Liver (tissue), 9 donors: ENCODE measurements around the gene CDKN2D. TPM values are rescaled to one million over a fixed set of nuclear protein-coding genes. Genes with fewer than 3 reads are reported as not detected.

Experiments used
- DNase-seq: peaks from one replicate; pipeline ENCODE4 v3.0.0-alpha.2; 2017; ENCODE audit warnings: low spot score
- H3K27ac ChIP-seq, 2 donors: one replicate each; pipeline ENCODE4 v1.7.0; 2013; ENCODE audit warnings: inconsistent platforms in 2 of 2, low read length in 2 of 2, control low read depth in 1 of 2, low read depth in 1 of 2, mild to moderate bottlenecking in 1 of 2
- H3K27me3 ChIP-seq, 4 donors: one replicate each; pipeline versions ENCODE4 v1.6.1 to v1.7.0; 2013; ENCODE audit warnings: low read length in 3 of 4, inconsistent platforms in 1 of 4, mild to moderate bottlenecking in 1 of 4, moderate library complexity in 1 of 4; ENCODE audit not compliant: control insufficient read depth in 4 of 4, insufficient read depth in 4 of 4
- H3K36me3 ChIP-seq, 4 donors: one replicate each; pipeline versions ENCODE4 v1.6.1 to v1.7.0; 2013; ENCODE audit warnings: low read length in 3 of 4, mild to moderate bottlenecking in 3 of 4, low read depth in 1 of 4, moderate library complexity in 1 of 4; ENCODE audit not compliant: control insufficient read depth in 4 of 4, insufficient read depth in 3 of 4
- H3K4me1 ChIP-seq, 4 donors: one replicate each; pipeline versions ENCODE4 v1.6.1 to v1.7.0; 2013; ENCODE audit warnings: low read length in 3 of 4, mild to moderate bottlenecking in 3 of 4, moderate library complexity in 1 of 4; ENCODE audit not compliant: control insufficient read depth in 4 of 4, insufficient read depth in 4 of 4
- H3K4me3 ChIP-seq, 3 donors: one replicate each; pipeline versions ENCODE4 v1.6.1 to v1.7.0; 2013; ENCODE audit warnings: low read length in 3 of 3, control low read depth in 1 of 3, low read depth in 1 of 3, mild to moderate bottlenecking in 1 of 3
- H3K9ac ChIP-seq, 2 donors: one replicate each; pipeline ENCODE4 v1.7.0; 2013; ENCODE audit warnings: low read length in 2 of 2, mild to moderate bottlenecking in 2 of 2, moderate library complexity in 2 of 2, control low read depth in 1 of 2, low read depth in 1 of 2
- H3K9me3 ChIP-seq, 4 donors: one replicate each; pipeline versions ENCODE4 v1.6.1 to v1.7.0; 2013; ENCODE audit warnings: low read length in 3 of 4; ENCODE audit not compliant: control insufficient read depth in 4 of 4
- ATF3 ChIP-seq: IDR thresholded peaks from 2 replicates; pipeline ENCODE4 v1.6.1; 2016; ENCODE audit warnings: antibody characterized with exemption
- CTCF ChIP-seq: fragments of 150-350 bp; IDR thresholded peaks from 2 replicates; pipeline ENCODE4 v1.5.1; 2017; ENCODE audit warnings: improper control_type of control experiment, low read depth, low read length; ENCODE audit not compliant: missing input control
- EGR1 ChIP-seq, 2 donors: IDR thresholded peaks; 2 replicates each; pipeline ENCODE4 v1.6.1; 2016 to 2018; ENCODE audit warnings: antibody characterized with exemption in 2 of 2, low read depth in 2 of 2
- FOXA1 ChIP-seq: IDR thresholded peaks from 2 replicates; pipeline ENCODE4 v1.6.1; 2016; ENCODE audit warnings: antibody characterized with exemption
- FOXA2 ChIP-seq: IDR thresholded peaks from 2 replicates; pipeline ENCODE4 v1.6.1; 2016; ENCODE audit warnings: antibody characterized with exemption
- GABPA ChIP-seq, 2 donors: IDR thresholded peaks in 1 of 2; conservative IDR thresholded peaks in 1 of 2; 2 replicates each; pipeline ENCODE4 v1.6.1; 2016; ENCODE audit warnings: antibody characterized with exemption in 2 of 2, mild to moderate bottlenecking in 1 of 2, moderate library complexity in 1 of 2
- HNF4A ChIP-seq, 2 donors: conservative IDR thresholded peaks; 2 replicates each; pipeline ENCODE4 v1.6.1; 2016; ENCODE audit warnings: antibody characterized with exemption in 2 of 2, mild to moderate bottlenecking in 2 of 2
- HNF4G ChIP-seq: IDR thresholded peaks from 2 replicates; pipeline ENCODE4 v1.6.1; 2016; ENCODE audit warnings: antibody characterized with exemption
- JUND ChIP-seq, 2 donors: IDR thresholded peaks; 2 replicates each; pipeline ENCODE4 v1.6.1; 2016; ENCODE audit warnings: antibody characterized with exemption in 2 of 2
- MAX ChIP-seq: IDR thresholded peaks from 2 replicates; pipeline ENCODE4 v1.6.1; 2016; ENCODE audit warnings: antibody characterized with exemption
- NR2F2 ChIP-seq: IDR thresholded peaks from 2 replicates; pipeline ENCODE4 v1.6.1; 2016; ENCODE audit warnings: antibody characterized with exemption
- RAD21 ChIP-seq, 2 donors: IDR thresholded peaks; 2 replicates each; pipeline ENCODE4 v1.6.1; 2016; ENCODE audit warnings: antibody characterized with exemption in 2 of 2, mild to moderate bottlenecking in 2 of 2
- REST ChIP-seq: IDR thresholded peaks from 2 replicates; pipeline ENCODE4 v1.6.1; 2016; ENCODE audit warnings: antibody characterized with exemption, mild to moderate bottlenecking
- RXRA ChIP-seq, 2 donors: IDR thresholded peaks; 2 replicates each; pipeline ENCODE4 v1.6.1; 2017 to 2018; ENCODE audit warnings: antibody characterized with exemption in 2 of 2, mild to moderate bottlenecking in 1 of 2
- SP1 ChIP-seq: IDR thresholded peaks from 2 replicates; pipeline ENCODE4 v1.6.1; 2018; ENCODE audit warnings: antibody characterized with exemption, mild to moderate bottlenecking
- TAF1 ChIP-seq: conservative IDR thresholded peaks from 2 replicates; pipeline ENCODE4 v1.6.1; 2016; ENCODE audit warnings: antibody characterized with exemption, mild to moderate bottlenecking
- YY1 ChIP-seq: IDR thresholded peaks from 2 replicates; pipeline ENCODE4 v1.6.1; 2016; ENCODE audit warnings: antibody characterized with exemption, mild to moderate bottlenecking
- ZBTB33 ChIP-seq: IDR thresholded peaks from 2 replicates; pipeline ENCODE4 v1.6.1; 2016; ENCODE audit warnings: antibody characterized with exemption
- WGBS: extraction: QIAGEN DNeasy Blood & Tissue Kit; methylation state at CpG from one replicate; pipeline ENCODE4 v1.1.7; 2013; 5-methylcytosine and 5-hydroxymethylcytosine counted together
- polyA plus RNA-seq, 2 donors: library from polyadenylated mRNA; stranded (reverse) in 1 of 2; unstranded in 1 of 2; fragments of 200-250 nt in 1 of 2; fragments of >200 nt in 1 of 2; fragmentation: Nextera tagmentation in 1 of 2; extraction: Ambion mirVana in 1 of 2; gene quantifications; one replicate each; pipeline versions ENCODE4 v1.2.1 to v1.2.3, GENCODE V29; 2013 to 2015
- total RNA-seq, 2 donors: library from RNA; depleted of rRNA; stranded (reverse); fragments of >200 nt; gene quantifications; one replicate each; pipeline ENCODE4 v1.2.3, GENCODE V29; 2014
- donor health status: healthy.
- donor health status: healthy.
- donor health status: healthy.
- donor health status: healthy.
- donor health status: healthy.

CDKN2D gene
- total and polyA plus RNA-seq, 4 donors = 1.6 to 86.4 (median 3.5) TPM

GRCh38 chr19:10577951-10578350, 9.2 kb upstream of the CDKN2D start:
- no peak overlapping the region for H3K27ac ChIP-seq
- TF ChIP-seq FOXA2 (no peak), HNF4A (conservative IDR thresholded peaks at IDR 0.05) (no peak), ZBTB33 (no peak), HNF4G (no peak), JUND (IDR thresholded peaks at IDR 0.05) (no peak), MAX (no peak), EGR1 (IDR thresholded peaks at IDR 0.05; ENCODE audit: low read depth in 2 of 2) (no peak), REST (no peak), CTCF (no peak), GABPA (IDR thresholded peaks at IDR 0.05 in 1 of 2, conservative IDR thresholded peaks at IDR 0.05 in 1 of 2) (no peak), YY1 (no peak), SP1 (no peak), NR2F2 (no peak), TAF1 (no peak), ATF3 (no peak), RXRA (IDR thresholded peaks at IDR 0.05) (no peak), RAD21 (IDR thresholded peaks at IDR 0.05) (no peak), FOXA1 (no peak)
- no peaks in the 10 kb centered on the region for H3K9me3 ChIP-seq
- H3K27me3 ChIP-seq = no peaks in the 10 kb centered on the region
- WGBS = 92% methylated on average over 6 of the region's 6 CpGs
- no peak overlapping the region for H3K9ac ChIP-seq
- H3K4me1 ChIP-seq = peaks cover 0 to 5% (median 2%) of the 10 kb centered on the region in 4 donors
- DNase-seq = no peak
- no peak overlapping the region for H3K4me3 ChIP-seq
- no peaks in the 10 kb centered on the region for H3K36me3 ChIP-seq
